Stimulated activated CD8-positive, alpha-beta memory T cell treated with anti-CD3 and anti-CD28 coated beads, Interleukin-7, amount 100 ng/mL, for 24 hours (primary cell): Measurements from ENCODE around the gene SAMSN1.
"Not testable (repeated sequence)": the region's sequence is repeated elsewhere in the genome, so short reads cannot be mapped to it uniquely, and the experiment has no call there.

ENCODE experiments used
- DNase-seq: peaks from one replicate; pipeline ENCODE4 v3.0.0-alpha.2; 2020; ENCODE audit warnings: low read depth

The SAMSN1 gene

GRCh38 chr21:14527696-14528652 is 18.1 kb downstream of the SAMSN1 start:
- DNase-seq: no peak

GRCh38 chr21:14526836-14527695 is 19.0 kb downstream of the SAMSN1 start:
- DNase-seq: no peak

- no peak for DNase-seq
Observed at GRCh38 chr21:14526199-14526598, 19.9 kb downstream of the SAMSN1 start.

GRCh38 chr21:14523234-14523633 is 22.9 kb downstream of the SAMSN1 start:
- DNase-seq: no peak

GRCh38 chr21:14522736-14523135 is 23.4 kb downstream of the SAMSN1 start:
- no peak for DNase-seq

- no peak for DNase-seq
Observed at GRCh38 chr21:14520535-14520934, 25.6 kb downstream of the SAMSN1 start.

- DNase-seq: no peak
Observed at GRCh38 chr21:14519000-14519399, 27.1 kb downstream of the SAMSN1 start.

- DNase-seq: no peak
Observed at GRCh38 chr21:14513804-14514203, 32.3 kb downstream of the SAMSN1 start.

GRCh38 chr21:14506859-14507457 is 39.2 kb downstream of the SAMSN1 start:
- not testable (repeated sequence) for DNase-seq

- no peak for DNase-seq
Observed at GRCh38 chr21:14500873-14501272, 45.2 kb downstream of the SAMSN1 start.

- DNase-seq: no peak
Observed at GRCh38 chr21:14499316-14499715, 46.8 kb downstream of the SAMSN1 start.

GRCh38 chr21:14497825-14498224 is 48.3 kb downstream of the SAMSN1 start:
- no peak for DNase-seq

GRCh38 chr21:14495075-14495474 is 51.0 kb downstream of the SAMSN1 start:
- no peak for DNase-seq

- DNase-seq: not testable (repeated sequence)
Observed at GRCh38 chr21:14494181-14494580, 51.9 kb downstream of the SAMSN1 start.

GRCh38 chr21:14493731-14494130 is 52.4 kb downstream of the SAMSN1 start:
- DNase-seq: no peak

GRCh38 chr21:14492931-14493330 is 53.2 kb downstream of the SAMSN1 start:
- no peak for DNase-seq

- no peak for DNase-seq
Observed at GRCh38 chr21:14491269-14491681, 54.8 kb downstream of the SAMSN1 start.

GRCh38 chr21:14488672-14489204 is 57.4 kb downstream of the SAMSN1 start:
- no peak for DNase-seq

GRCh38 chr21:14487490-14488432 is 58.4 kb downstream of the SAMSN1 start:
- no peak for DNase-seq

- no peak for DNase-seq
Observed at GRCh38 chr21:14486869-14487268, 59.2 kb downstream of the SAMSN1 start.
